ENCODE results near the gene ASTN2.

ASTN2 gene

GRCh38 chr9:117413346-117414219 is 1.3 kb downstream of the ASTN2 start:
- DNase-seq, result no peak

GRCh38 chr9:117412841-117413240 is 2.0 kb downstream of the ASTN2 start:
- DNase-seq, result no peak

GRCh38 chr9:117412006-117412715 is 2.7 kb downstream of the ASTN2 start:
- DNase-seq, result no peak

DNA sequence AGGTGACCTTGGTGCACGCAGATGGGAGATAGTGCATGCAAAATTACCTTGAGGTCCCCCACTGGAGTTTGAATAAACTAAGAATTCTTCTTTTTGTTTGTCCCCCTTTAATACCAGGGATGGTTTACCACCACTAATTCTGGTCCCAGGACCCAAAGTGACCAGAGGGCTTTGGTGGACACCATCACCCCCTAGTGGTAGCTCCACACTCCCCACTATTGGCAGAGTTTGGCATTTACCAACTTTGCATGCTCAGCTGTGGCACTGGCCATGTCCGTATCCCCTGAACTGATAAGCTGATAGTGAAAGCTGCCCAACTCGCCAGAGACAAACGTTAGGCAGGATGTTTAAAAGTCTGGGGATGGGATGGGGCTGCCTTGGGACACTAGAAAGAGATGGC is 3.3 kb downstream of the ASTN2 start:
- no peak for DNase-seq

GRCh38 chr9:117409321-117409720 is 5.5 kb downstream of the ASTN2 start:
- no peak for DNase-seq

DNA sequence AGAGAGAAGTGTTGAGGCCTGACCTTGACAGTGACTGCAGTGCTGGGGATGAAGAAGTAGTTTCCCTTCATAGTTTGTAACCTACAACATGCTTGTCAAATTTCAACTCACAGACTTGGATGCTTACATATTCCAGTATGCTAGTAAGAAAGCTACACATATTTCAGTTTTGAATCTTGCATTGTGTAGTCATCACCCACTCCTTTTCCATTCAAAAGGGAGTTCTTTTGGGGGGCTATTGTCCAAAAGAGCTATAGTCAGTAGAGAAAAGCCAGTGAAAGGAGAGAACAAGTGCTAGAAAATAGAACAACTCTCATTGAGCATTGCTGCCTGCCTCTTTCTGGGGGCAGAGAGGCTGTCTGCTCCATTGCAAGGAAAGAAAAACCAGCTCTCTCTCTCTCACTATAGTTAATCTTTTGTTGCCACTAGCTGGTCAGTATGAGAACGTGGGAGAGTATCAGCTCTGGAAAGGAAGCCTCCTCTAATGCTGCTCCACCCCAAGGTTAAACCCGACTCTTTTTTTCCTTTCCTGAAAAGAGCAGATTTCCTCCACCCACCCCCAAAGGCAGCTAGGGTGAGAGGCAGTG is 7.3 kb downstream of the ASTN2 start:
- no peak for DNase-seq

DNA sequence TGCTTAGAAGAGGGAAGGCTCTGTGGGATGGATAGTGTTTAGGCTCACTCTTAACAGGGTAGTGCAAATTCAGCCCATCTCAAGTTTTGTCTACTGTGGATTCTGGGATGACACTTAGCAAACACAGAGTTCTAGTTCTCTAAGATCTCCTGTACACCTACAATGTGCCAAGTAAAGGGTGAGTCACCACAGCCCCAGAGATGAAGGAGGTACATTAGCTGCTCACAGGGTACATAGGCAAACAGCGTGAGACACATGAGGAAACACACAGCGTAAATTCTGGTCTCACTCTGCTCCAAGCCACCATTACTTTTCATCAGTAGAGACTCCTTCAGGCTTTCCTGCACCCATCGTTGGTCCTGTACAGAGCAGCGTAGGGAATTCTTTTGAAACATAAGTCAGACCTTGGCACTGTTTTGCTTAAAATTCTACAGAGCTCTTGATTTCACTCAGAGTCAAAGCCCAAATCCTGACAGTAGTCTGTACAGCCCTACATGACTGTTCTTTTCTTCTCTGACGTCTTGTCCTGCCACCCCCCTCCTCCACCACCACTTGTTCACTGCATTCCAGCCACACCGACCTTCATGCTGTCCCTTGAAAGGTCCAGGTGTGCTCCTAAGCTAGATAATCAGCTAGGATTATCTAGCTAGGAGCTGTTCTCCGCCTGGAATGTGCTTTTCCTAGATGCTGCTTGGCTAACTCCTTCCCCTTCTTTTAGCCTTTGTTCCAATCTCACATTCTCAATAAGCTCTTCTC is 8.7 kb downstream of the ASTN2 start:
- no peak for DNase-seq

GRCh38 chr9:117403848-117404247 is 11.0 kb downstream of the ASTN2 start:
- no peak for DNase-seq

GRCh38 chr9:117403403-117403811 is 11.4 kb downstream of the ASTN2 start:
- DNase-seq, result no peak

GRCh38 chr9:117400171-117400570 is 14.7 kb downstream of the ASTN2 start:
- no peak for DNase-seq

- DNase-seq, result no peak
Measured at GRCh38 chr9:117395151-117395650, 19.7 kb downstream of the ASTN2 start.

GRCh38 chr9:117394655-117395054 is 20.2 kb downstream of the ASTN2 start:
- no peak for DNase-seq

GRCh38 chr9:117392992-117393391 is 21.9 kb downstream of the ASTN2 start:
- DNase-seq, result no peak

- DNase-seq, result no peak
Measured at GRCh38 chr9:117387422-117387821, 27.4 kb downstream of the ASTN2 start.

DNA sequence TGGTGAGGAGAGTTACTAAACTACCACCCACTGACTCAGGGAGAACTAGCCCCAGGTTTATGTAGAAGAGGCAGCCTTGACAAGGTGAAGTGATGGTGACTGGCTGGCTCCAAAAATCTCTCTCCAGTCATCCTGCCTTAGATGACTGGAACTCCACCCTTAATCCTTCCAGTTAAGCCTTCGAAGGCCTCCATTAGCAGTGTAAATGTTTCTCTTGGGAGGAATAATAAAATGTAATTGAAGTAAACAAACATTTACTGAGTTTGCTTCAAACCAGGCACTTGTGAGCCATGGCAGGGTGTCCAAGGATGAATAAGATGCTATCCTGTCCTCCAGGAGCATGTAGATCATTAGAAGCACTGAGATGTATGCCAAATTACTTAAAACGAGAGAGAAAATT is 35.5 kb downstream of the ASTN2 start:
- DNase-seq, result no peak

DNA sequence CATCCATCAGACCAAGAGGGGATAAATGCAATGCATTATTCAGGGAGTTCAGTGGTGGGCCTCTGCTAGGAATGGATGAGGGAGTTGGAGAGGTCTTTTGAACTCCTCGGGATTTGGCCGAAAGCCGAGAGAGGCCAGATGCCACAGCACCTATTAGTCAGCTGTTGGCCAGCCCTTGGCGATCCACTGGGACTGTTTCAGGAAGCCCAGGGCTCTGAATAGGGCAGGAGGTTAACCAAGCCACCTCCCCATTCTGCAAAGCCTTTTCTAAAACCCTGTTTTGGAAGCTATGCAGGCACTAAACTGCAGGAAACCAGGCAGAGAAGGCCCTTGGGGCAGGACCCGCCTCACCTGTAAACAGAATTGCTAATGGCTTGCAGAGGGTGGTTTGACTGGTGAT is 37.8 kb downstream of the ASTN2 start:
- DNase-seq, result no peak

- DNase-seq, result no peak
Measured at GRCh38 chr9:117375956-117376355, 38.9 kb downstream of the ASTN2 start.

DNA sequence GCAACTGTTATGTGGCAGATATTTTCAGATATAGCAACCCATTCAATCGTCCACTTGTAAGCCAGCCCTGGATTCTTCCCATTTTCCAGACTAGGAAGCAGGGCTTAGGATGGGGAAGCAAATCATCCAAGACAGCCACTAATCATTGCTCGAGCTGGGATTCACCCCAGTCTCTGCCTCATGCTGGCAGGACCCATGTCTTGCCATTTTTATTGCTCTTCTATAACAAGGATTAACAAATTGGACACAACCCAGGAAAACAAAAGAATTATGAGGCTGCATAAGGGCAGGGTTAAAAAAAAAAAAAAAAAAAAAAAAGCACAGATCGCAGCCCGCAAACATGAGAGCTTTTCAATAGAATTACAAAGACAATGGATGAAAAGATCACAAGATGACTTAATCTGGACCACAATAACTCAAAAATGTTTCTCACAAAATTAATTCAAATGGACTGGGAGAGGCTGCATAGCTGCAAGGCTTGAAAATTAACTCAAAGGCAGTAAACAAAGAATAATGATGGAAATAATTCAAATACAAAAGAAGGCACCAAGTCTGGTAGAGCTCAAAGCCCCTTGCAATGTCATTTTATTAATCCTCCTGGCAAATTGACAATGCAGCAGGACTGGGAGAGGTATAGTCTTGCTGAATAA is 40.7 kb downstream of the ASTN2 start:
- DNase-seq, result no peak

GRCh38 chr9:117368684-117369230 is 46.1 kb downstream of the ASTN2 start:
- no peak for DNase-seq

- DNase-seq, result no peak
Measured at GRCh38 chr9:117365438-117365837, 49.4 kb downstream of the ASTN2 start.

- no peak for DNase-seq
Measured at GRCh38 chr9:117363006-117363405, 51.9 kb downstream of the ASTN2 start.

- DNase-seq, result no peak
Measured at GRCh38 chr9:117359910-117360309, 54.9 kb downstream of the ASTN2 start.
